HG03354 (cell line): ENCODE measurements around the gene KRTAP10-4.
"Not testable (repeated sequence)": the region's sequence is repeated elsewhere in the genome, so short reads cannot be mapped to it uniquely, and the experiment has no call there.

Source experiments
- ATAC-seq: cut with Tn5 transposase; IDR thresholded peaks from one replicate; pipeline ENCODE4 v1.9.1; 2021; ENCODE audit warnings: mild to moderate bottlenecking; ENCODE audit not compliant: unreplicated experiment, poor library complexity, severe bottlenecking

KRTAP10-4 gene, protein sequence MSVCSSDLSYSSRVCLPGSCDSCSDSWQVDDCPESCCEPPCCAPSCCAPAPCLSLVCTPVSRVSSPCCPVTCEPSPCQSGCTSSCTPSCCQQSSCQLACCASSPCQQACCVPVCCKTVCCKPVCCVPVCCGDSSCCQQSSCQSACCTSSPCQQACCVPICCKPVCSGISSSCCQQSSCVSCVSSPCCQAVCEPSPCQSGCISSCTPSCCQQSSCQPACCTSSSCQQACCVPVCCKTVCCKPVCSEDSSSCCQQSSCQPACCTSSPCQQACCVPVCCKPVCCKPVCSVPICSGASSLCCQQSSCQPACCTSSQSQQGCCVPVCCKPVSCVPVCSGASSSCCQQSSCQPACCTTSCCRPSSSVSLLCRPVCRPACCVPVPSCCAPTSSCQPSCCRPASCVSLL

DNA sequence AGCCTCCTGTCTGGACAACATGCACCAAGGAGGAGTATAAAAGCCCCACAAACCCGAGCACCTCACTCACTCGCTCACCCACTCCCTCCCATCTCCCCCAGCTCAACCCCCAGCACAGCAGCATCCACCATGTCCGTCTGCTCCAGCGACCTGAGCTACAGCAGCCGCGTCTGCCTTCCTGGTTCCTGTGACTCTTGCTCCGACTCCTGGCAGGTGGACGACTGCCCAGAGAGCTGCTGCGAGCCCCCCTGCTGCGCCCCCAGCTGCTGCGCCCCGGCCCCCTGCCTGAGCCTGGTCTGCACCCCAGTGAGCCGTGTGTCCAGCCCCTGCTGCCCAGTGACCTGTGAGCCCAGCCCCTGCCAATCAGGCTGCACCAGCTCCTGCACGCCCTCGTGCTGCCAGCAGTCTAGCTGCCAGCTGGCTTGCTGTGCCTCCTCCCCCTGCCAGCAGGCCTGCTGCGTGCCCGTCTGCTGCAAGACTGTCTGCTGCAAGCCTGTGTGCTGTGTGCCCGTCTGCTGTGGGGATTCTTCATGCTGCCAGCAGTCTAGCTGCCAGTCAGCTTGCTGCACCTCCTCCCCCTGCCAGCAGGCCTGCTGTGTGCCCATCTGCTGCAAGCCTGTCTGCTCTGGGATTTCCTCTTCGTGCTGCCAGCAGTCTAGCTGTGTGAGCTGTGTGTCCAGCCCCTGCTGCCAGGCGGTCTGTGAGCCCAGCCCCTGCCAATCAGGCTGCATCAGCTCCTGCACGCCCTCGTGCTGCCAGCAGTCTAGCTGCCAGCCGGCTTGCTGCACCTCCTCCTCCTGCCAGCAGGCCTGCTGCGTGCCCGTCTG, at the start of gene KRTAP10-4:
TSS of gene KRTAP10-4 (plus strand) at position 100 of the 827 bp plus-strand sequence. CDS start at position 130, 30 bp downstream.
- ATAC-seq, result not testable (repeated sequence)

DNA sequence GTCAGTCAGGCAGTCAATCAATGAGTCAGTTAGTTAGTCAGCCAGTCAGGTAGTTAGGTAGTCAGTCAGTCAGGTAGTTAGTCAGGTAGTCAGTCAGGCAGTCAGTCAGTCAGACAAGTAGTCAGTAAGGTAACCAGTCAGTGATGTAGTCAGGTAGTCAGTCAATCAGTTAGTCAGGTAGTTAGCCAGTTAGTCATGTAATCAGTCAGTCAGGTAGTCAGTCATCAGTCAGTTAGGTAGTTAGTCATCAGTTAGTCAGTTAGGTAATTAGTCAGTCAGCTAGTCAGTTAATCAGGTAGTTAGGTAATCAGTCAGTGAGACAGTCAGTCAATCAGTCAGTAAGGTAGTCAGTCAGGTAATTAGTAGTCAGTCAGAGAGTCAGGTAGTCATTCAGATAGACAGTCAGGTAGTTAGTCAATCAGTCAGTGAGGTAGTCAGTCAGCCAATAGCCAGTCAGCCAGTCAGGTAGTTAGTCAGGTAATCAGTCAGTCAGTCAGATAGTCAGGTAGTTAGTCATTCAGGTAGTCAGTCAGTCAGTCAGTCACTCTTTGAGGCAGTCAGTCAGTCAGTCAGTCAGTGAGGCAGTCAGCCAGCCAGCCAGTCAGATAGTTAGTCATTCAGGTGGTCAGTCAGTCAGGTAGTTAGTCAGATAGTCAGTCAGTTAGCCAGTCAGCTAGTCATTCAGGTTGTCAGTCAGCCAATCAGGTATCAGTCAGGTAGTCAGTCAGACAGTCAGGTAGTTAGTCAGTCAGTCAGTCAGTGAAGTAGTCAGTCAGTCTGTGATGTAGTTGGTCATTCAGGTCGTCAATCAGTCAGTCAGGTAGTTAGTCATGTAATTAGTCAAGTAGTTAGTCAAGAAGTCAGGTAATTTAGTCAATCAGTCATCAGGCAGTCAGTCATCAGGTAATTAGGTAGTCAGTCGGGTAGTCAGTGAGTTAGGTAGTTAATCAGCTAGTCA, 48.8 kb upstream of the KRTAP10-4 start:
- no peak for ATAC-seq

DNA sequence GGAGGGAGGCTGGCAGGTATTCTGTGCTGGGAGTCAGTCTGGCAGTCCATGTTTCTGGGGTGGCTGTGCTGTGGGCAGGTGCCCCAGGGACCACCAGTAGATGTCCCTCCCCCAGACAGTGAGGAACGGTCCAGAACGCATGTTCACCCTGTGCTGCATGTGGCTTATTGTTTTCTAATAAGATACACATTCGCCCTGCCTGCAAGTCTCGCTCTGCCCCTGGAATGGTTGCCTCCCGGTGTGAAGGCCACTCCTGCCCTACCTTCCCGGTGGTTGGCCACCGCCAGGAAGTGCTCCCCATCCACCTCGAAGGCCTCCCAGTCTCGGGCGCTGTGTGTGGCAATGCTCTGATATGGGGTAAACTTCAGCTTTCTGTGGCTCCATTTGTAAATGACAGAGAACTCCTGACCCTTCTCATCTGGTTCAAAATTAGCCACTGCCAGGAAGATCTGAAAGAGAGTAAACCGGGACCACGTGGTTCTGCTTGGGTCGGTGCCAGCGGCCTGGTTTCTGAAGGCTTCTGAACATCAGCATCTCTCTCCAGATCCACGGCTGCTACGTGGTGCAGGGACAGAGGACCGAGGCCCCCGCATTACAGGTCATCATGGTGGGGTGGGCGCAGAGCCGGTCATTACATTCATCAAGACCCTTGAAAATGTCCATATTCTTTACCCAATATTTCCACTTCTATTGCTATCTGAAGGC, 48.0 kb upstream of the KRTAP10-4 start:
- no peak for ATAC-seq

DNA sequence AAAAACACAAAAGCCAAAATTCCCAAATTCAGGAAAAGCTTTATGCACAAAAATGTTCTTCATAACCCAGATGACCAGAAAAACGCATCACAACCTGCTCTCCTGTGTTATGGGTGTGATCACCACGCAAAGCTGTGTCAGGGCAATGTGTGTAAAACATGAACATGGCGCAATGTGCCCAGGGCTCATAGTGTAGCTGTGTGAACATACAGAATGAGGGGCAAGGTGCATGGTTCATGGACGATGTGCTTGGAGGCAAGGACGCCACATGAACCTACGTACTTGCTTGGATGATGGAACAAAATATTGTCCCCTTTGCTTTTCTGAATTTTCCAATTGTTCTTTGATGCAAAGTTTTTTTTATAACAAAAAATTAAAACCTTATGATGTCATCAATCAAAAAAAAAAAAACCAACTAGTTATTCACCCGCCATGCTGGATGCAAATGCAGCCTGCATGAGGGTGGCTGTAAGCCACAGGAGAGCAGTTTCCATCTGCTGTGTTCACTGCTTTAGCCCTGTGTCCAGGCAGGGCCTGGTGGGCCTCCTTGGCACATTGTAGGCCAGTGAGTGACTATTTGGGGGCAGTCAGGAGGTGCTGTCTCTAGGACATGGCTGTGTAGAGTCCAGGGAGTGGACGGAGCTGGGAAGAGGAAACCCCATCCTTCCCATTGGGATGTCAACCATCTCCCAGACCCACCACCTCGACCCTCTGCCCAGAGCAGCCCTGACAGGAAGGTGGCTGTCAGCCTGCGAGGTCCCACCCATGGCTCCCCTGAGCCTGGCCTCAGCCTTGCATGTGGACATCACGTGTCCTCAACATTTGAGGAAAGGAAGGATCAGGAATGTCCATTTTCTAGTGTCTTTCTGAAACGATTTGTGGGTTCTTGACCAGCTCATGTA, 47.2 kb upstream of the KRTAP10-4 start:
- ATAC-seq, result no peak

DNA sequence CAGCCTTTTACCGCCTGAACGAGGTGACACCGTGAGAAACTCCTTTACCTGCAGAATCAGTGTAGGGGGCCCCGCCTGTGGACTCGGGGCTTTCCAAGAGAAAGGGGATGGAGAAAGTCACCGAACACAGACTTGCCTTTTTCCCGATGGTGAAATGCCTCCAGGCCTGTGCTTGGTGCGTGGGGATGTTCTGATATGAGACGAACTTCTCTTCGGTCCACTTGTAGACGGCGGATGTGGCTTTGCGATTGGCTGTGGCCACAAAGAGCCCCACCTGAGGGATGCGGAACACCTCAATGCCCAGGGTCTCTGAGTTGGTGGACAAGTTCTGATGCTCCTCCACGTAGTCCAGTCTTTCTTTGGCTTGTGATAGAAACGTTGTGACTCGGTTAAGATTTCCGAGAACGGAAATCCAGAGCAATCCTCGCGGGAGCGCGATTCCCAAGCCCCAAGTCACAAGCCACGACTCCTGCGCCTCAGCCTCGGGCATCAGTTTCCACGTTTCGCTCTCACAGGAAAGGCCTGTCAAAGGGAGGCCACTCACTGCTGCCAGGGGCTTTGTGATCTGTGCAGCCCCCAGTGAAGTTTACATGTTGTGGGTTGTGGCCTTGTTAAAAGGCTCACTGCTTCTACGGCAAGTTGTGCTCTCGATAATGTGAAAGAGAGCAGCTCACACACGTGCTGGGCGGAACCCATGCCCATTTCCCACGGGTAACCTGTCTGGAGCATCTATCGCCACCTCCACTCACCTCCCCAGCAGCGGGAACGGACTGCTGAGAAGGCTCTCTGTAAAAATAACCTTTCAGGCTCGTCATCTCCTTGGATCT, 46.2 kb upstream of the KRTAP10-4 start:
- no peak for ATAC-seq

DNA sequence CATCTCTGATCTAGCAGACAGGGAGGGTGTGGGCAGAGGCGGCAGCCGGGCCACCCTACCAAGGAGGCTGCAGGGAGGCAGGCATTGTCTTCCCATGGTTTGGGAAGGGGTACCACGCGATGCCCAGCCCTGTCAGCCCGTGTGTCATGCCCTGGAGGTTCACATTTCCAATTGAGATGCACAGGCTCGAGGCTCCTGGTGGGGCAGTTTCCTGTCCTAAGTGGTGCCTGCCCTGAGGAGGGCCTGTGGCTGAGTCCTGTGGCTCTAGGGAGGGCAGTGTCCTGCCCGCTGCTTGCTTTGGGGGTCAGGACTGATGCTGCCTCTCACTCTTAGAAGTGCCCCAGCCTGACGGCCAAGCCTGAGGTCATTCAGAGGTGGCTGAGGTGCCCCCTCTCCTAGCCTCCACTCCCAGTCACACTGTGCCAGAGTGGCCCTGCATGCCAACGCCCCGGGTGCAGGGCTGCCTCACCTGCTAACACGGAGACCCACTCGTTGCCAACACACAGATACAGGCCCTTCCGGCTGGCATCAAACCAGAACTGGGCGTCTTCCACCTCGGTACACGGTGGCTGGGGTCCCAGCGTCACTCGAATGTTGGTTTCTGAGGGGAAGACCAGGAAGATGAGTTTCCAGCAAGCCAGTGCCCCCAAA, 45.4 kb upstream of the KRTAP10-4 start:
- ATAC-seq, result no peak

DNA sequence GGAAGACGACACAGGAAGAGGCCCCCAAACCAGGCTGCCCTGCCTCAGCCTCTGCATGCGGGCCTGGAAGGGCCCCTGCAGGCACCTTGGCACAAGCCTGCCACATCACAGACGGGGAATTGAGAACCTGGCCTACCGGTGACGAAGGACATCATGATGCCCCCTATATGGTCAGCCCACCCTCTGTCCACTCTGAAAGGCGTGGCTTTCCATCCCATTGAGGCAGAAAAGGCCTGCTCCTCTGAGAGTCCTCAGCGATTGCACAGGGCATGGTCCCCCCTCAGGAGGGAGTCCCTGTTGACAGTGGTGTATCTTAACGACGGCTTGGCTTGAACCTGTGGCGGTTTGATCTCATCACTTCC, 44.9 kb upstream of the KRTAP10-4 start:
- ATAC-seq, result no peak

DNA sequence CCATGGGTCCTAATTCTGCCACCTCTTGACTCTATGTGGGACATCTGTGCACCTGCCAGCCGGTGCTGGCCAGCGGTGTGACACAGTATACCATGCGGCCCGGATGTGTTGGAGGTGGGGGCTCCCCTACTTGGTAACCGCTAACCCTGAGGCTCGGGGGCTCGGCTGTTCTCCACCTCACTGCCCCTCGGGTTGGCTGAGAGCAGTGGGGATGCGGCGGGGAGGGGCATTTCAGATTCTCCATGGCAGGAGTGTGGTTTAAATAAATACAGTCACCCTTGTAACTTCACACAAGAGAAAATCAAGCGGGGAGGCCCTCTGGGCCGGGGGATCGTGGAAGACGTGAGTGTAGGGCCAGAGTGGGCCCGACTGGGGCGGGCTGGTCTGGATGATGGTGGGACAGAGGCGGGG, 44.5 kb upstream of the KRTAP10-4 start:
- ATAC-seq, result no peak

DNA sequence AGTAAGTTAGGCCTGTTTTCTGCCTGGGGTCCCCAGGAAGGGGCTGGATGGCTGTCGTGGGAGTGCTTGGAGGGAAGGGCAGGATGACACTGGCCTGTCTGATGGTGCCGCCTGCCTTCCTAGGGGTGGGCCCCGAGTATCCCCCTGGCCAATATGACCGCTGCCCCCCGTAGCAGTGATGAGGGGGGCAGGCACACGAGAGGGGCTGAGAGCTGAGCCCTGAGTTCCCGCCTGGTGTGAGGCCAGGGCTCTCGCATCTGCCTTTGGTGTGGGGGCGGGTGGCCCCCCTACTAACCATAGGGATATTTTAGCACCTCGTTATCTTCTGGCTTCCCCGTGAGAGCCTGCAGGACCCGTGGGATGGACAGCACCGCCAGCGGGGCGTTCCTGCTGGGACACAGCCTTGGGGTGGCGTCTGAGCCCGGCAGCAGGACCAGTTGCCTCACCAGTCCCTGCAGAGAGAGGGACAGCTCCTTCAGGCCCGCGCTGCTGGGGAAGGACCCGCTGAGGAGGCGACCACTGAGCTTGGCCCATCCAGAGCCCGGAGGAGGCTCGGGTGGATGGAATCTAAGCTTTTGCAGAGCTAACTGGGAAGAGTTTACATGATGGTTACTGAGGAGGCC, 43.9 kb upstream of the KRTAP10-4 start:
- ATAC-seq, result no peak

DNA sequence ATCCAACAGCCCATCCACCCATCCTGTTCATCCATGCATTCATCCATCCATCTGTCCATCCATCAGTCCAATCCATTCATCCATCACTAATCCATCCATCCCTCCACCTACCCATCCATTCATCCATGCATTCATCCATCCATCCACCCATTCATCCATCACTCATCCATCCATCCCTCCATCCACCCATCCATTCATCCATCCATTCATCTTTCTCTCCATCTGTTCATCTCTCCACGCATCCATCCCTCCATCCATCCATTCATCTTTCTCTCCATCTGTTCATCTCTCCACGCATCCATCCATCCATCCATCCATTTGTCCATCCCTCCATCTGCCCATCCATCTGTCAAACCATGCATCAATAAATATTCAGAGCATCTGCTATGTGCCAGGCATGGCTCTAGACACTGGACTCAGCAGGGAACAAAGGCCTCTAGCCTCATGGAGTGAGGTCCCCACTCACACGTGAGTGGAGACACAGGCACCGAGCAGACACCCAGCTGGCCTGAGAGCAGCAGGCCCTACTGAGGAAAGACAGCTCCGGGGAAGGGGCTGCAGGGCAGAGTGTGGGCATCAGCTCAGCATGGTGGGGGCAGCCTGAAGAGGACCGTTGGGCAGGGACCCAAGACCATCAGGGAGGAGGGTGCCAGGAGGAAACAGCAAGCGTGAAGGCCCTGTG, 43.2 kb upstream of the KRTAP10-4 start:
- no peak for ATAC-seq

DNA sequence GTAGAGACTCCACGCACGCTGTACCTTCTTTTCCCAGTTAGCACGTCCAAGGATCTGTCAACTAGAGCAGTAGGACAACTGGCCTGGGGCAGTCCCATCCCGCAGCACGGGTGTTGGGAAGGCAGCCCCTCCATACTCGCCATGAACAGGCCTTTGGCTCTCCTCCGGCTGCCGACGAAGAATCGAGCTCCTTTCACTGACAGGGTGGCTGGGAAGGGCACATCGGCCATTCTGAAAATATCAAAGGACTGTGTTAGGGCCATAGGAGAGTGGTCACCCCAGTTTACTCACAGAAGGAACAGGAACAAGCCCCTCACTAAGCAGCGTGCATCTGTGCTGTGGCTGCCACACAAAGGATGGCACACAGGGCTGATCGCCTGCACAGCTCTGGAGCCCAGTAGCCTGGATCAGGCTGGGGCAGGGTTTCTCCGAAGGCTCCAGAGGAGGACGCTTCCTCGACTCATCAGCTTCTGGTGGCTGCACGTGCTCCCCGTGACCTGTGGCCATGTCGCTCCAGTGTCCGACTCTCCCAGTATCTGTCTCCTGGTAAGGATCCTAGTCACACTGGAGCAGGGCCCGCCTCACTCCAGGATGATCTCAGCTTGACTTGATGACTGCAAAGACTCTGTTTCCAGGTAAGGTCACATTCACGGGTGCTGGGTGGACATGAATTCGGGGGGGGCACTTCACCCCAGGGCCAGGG, 42.5 kb upstream of the KRTAP10-4 start:
- ATAC-seq, result no peak

DNA sequence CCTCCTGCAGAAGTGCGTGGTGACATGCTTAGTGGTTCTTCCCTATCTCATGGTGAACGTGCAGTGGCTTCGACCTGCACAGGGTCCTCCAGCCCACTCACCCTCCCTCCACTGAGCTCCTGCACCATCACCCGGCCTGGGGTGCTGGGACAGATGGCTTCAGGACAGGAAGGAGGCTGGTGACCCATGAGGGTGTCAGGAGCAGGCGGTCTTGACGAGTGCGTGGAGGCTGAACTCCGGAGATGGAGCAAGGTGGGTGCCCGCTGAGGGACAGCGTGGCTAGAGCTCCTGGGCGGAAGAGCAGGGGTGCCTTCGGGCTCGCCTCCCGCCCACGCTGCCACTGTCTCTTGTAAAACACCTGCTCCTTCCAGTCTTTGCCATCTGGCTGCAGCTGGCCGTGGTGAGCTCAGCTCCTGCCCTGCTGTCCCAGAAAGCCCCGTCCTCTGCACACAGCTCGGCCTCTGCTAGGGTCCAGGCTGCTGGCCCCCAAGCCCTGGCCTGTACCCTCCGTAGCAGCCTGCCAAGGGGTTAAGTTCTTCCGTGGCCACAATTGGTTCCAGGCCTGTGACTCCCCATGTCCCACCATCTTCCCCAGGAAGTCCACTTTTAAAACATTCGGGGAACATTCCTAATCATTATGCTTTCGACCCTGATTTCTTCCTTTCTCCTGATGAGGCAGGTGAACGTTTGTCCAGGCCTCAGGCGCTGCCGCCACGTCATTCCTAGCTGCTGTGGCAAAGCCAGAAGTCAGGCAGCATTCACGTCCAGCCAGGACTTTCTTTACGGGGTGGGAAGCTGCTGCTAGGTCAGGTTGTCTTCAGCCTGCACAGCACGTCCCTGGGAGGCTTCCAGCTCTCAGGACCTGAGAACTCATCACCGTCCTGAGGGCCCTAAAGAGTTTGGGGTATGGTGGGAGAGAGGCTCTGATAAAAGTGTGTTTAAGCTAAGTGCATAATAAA, 41.6 kb upstream of the KRTAP10-4 start:
- no peak for ATAC-seq

DNA sequence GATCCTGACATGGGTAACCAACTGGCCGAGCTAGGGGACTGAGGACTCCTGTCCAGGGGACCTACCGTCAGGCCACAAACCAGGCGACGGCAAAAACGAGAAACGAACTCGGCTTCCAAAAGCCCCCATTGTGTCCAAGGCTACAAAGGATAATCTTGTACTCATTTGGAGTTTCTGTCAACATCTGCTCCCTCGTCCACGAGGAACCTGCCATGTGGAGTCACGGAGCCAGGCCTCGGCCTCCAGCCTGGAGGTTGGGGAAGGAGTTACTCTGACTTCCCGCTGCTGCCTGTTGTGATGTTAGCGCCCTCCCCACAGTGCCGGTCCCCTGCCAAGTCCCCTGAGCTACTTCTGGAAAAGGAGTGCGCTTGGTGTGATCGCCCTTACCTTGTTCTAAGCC, 40.8 kb upstream of the KRTAP10-4 start:
- ATAC-seq, result no peak

DNA sequence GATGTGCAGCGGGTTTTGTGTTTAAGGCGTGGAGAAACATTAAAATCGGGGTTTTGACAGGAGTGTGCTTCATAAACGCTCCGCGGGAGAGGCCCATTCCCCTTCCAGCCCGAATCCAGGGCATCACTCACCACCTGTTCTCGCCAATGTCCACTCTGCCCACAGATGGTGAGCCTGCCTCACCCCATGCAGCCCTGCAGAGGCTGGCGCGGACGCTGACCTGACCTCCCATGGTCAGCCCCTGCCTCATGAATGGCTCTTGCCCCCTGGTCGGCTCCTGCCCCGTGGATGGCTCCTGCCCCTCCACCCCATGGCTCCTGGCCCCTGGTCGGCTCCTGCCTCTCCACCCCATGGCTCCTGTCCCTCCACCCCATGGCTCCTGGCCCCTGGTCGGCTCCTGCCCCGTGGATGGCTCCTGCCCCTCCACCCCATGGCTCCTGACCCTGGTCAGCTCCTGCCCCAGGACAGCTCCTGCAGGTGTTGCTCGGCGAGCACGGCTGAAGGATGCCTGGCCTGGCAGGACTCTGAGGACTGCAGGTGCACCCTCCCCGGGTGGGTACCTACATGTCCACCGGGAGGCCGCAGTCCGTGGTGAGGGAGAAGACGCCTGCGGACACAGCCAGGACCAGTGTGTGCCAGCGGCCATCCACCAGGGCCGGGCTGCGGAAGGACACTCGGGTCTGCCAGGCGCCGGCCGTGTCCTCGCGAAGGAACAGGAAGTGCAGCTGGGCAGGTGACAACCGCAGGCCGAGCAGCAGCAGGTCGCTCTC, 40.2 kb upstream of the KRTAP10-4 start:
- ATAC-seq, result no peak
